H9 (cell line): ENCODE data around the gene ITGA1. TPM values are rescaled to one million over a fixed set of nuclear protein-coding genes. Genes with fewer than 3 reads are reported as not detected.

Source experiments
- DNase-seq: peaks from one replicate; pipeline ENCODE4 v3.0.0-alpha.2; 2017
- H2AFZ ChIP-seq: one replicate; pipeline ENCODE4 v1.6.1; 2013; ENCODE audit warnings: mild to moderate bottlenecking, low read length, control low read depth, moderate library complexity
- H2AK5ac ChIP-seq: 2 replicates; pipeline ENCODE4 v1.6.1; 2013; ENCODE audit warnings: low read length, control low read depth, mixed read lengths; ENCODE audit not compliant: insufficient read length
- H2BK120ac ChIP-seq: one replicate; pipeline ENCODE4 v1.6.1; 2013; ENCODE audit warnings: low read depth, mild to moderate bottlenecking, low read length, control low read depth, inconsistent platforms; ENCODE audit not compliant: poor library complexity, severe bottlenecking
- H2BK12ac ChIP-seq: 2 replicates; pipeline ENCODE4 v1.6.1; 2013; ENCODE audit warnings: low read length, control low read depth, mixed read lengths, low read depth; ENCODE audit not compliant: insufficient read length
- H2BK15ac ChIP-seq: 2 replicates; pipeline ENCODE4 v1.6.1; 2013; ENCODE audit warnings: low read depth, low read length, control low read depth
- H2BK20ac ChIP-seq: one replicate; pipeline ENCODE4 v1.6.1; 2013; ENCODE audit warnings: low read depth, mild to moderate bottlenecking, low read length, control low read depth, inconsistent platforms; ENCODE audit not compliant: poor library complexity, severe bottlenecking
- H2BK5ac ChIP-seq: 2 replicates; pipeline ENCODE4 v1.6.1; 2013; ENCODE audit warnings: low read length, control low read depth, mixed read lengths; ENCODE audit not compliant: insufficient read length
- H3K14ac ChIP-seq: 2 replicates; pipeline ENCODE4 v1.6.1; 2013; ENCODE audit warnings: low read length, control low read depth; ENCODE audit not compliant: insufficient read depth
- H3K18ac ChIP-seq: 2 replicates; pipeline ENCODE4 v1.6.1; 2013; ENCODE audit warnings: low read depth, mild to moderate bottlenecking, mixed read lengths, low read length, control low read depth; ENCODE audit not compliant: insufficient read length
- H3K23ac ChIP-seq: 2 replicates; pipeline ENCODE4 v1.6.1; 2013; ENCODE audit warnings: low read length, control low read depth, mixed read lengths, low read depth; ENCODE audit not compliant: insufficient read length
- H3K23me2 ChIP-seq: 2 replicates; pipeline ENCODE4 v1.6.1; 2013; ENCODE audit warnings: low read depth, mild to moderate bottlenecking, mixed read lengths, low read length, control low read depth; ENCODE audit not compliant: insufficient read length, poor library complexity, severe bottlenecking
- H3K27ac ChIP-seq: 2 replicates; pipeline ENCODE4 v1.5.1; 2013; ENCODE audit warnings: low read length, control low read depth, mixed read lengths, low read depth; ENCODE audit not compliant: insufficient read length
- H3K27me3 ChIP-seq: 2 replicates; pipeline ENCODE4 v1.6.1; 2013; ENCODE audit warnings: low read length, control low read depth, inconsistent platforms; ENCODE audit not compliant: insufficient read depth
- H3K4ac ChIP-seq: 2 replicates; pipeline ENCODE4 v1.6.1; 2013; ENCODE audit warnings: low read depth, mild to moderate bottlenecking, control low read depth, inconsistent platforms, low read length, moderate library complexity
- H3K4me1 ChIP-seq: 2 replicates; pipeline ENCODE4 v1.6.1; 2013; ENCODE audit warnings: low read length, control low read depth, inconsistent platforms; ENCODE audit not compliant: insufficient read depth
- H3K4me2 ChIP-seq: 2 replicates; pipeline ENCODE4 v1.6.1; 2013; ENCODE audit warnings: low read length, control low read depth, mixed read lengths; ENCODE audit not compliant: insufficient read length, insufficient read depth
- H3K56ac ChIP-seq: 2 replicates; pipeline ENCODE4 v1.6.1; 2013; ENCODE audit warnings: low read depth, mild to moderate bottlenecking, mixed read lengths, low read length, control low read depth; ENCODE audit not compliant: insufficient read length
- H3K79me1 ChIP-seq: 2 replicates; pipeline ENCODE4 v1.6.1; 2013; ENCODE audit warnings: low read depth, mild to moderate bottlenecking, moderate library complexity, low read length, control low read depth, inconsistent platforms; ENCODE audit not compliant: insufficient read depth, poor library complexity, severe bottlenecking
- H3K79me2 ChIP-seq: 2 replicates; pipeline ENCODE4 v1.6.1; 2013; ENCODE audit warnings: low read length, control low read depth, inconsistent platforms; ENCODE audit not compliant: insufficient read depth
- H3K9ac ChIP-seq: 2 replicates; pipeline ENCODE4 v1.6.1; 2013; ENCODE audit warnings: low read length, control low read depth, mixed read lengths; ENCODE audit not compliant: insufficient read length; ENCODE audit errors: extremely low read depth
- H3K9me3 ChIP-seq: one replicate; pipeline ENCODE4 v1.6.1; 2013; ENCODE audit warnings: low read depth, low read length, inconsistent platforms; ENCODE audit not compliant: control insufficient read depth
- H3T11ph ChIP-seq: one replicate; pipeline ENCODE4 v1.6.1; 2013; ENCODE audit warnings: mild to moderate bottlenecking, low read length, control low read depth, inconsistent platforms
- H4K20me1 ChIP-seq: one replicate; pipeline ENCODE4 v1.6.1; 2013; ENCODE audit not compliant: control insufficient read depth, insufficient read length, insufficient read depth
- H4K5ac ChIP-seq: 2 replicates; pipeline ENCODE4 v1.6.1; 2013; ENCODE audit warnings: low read depth, mild to moderate bottlenecking, mixed read lengths, low read length, control low read depth; ENCODE audit not compliant: insufficient read length
- H4K8ac ChIP-seq: replicated peaks from 2 replicates; pipeline ENCODE4 v1.6.1; 2013; ENCODE audit warnings: low read length, control low read depth, mixed read lengths, low read depth; ENCODE audit not compliant: insufficient read length
- H4K91ac ChIP-seq: 2 replicates; pipeline ENCODE4 v1.6.1; 2013; ENCODE audit warnings: low read depth, mild to moderate bottlenecking, moderate library complexity, mixed read lengths, low read length, control low read depth; ENCODE audit not compliant: insufficient read length
- H3K27ac Mint-ChIP-seq, 3 experiments: 2 replicates in 2 of 3; 3 replicates in 1 of 3; pipeline ENCODE4 v1.8.0; 2020 to 2021; ENCODE audit warnings: mixed read lengths in 3 of 3, mild to moderate bottlenecking in 1 of 3, moderate library complexity in 1 of 3
- H3K27me3 Mint-ChIP-seq: 2 replicates; pipeline ENCODE4 v1.8.0; 2021; ENCODE audit warnings: low read depth, mild to moderate bottlenecking, moderate library complexity, mixed read lengths
- H3K36me3 Mint-ChIP-seq, 3 experiments: 2 replicates in 2 of 3; 3 replicates in 1 of 3; pipeline ENCODE4 v1.8.0; 2020 to 2021; ENCODE audit warnings: low read depth in 3 of 3, mixed read lengths in 3 of 3; ENCODE audit not compliant: insufficient read depth in 1 of 3
- H3K4me1 Mint-ChIP-seq, 2 experiments: 2 replicates each; pipeline ENCODE4 v1.8.0; 2020; ENCODE audit warnings: mixed read lengths in 2 of 2
- H3K4me3 Mint-ChIP-seq, 2 experiments: 2 replicates in 1 of 2; 3 replicates in 1 of 2; pipeline ENCODE4 v1.8.0; 2020 to 2021; ENCODE audit warnings: mild to moderate bottlenecking in 2 of 2, mixed read lengths in 2 of 2, moderate library complexity in 1 of 2
- H3K9me3 Mint-ChIP-seq, 2 experiments: 2 replicates in 1 of 2; 3 replicates in 1 of 2; pipeline ENCODE4 v1.8.0; 2020; ENCODE audit warnings: mild to moderate bottlenecking in 2 of 2, mixed read lengths in 2 of 2, moderate library complexity in 1 of 2
- WGBS: extraction: QIAGEN DNeasy Blood & Tissue Kit; methylation state at CpG from one replicate; pipeline ENCODE4 v1.1.7; 2013; ENCODE audit warnings: missing lambda C conversion rate, low lambda C conversion rate, mixed read lengths; ENCODE audit not compliant: insufficient read length; ENCODE audit errors: extremely low coverage; 5-methylcytosine and 5-hydroxymethylcytosine counted together
- total RNA-seq: library from RNA; stranded (reverse); gene quantifications from 2 replicates; pipeline ENCODE4 v1.2.1, GENCODE V29; 2021
- TF ChIP-seq, protein P1 (sequence below): fragments of 200-600 bp; sonication (generic); conservative IDR thresholded peaks from 3 replicates; pipeline ENCODE4 v1.8.0; 2021; ENCODE audit warnings: antibody characterized with exemption, mild to moderate bottlenecking

Gene ITGA1
- total RNA-seq, 1 experiment from 2014 or later = 3.9 TPM

GRCh38 chr5:52784737-52785136 is 3.0 kb upstream of the ITGA1 start:
- no peak overlapping the region for H3K23ac ChIP-seq
- H4K5ac ChIP-seq = no peak overlapping the region
- Mint-ChIP-seq H3K4me3 (no peak overlapping the region), H3K27ac (no peak overlapping the region), H3K9me3 (peaks cover 0 to 2% of the 10 kb centered on the region in 2 experiments; a peak in 1 of 5 replicates), H3K4me1 (peaks cover 14 to 16% of the 10 kb centered on the region in 2 experiments), H3K27me3 (peaks cover 13% of the 10 kb centered on the region), H3K36me3 (no peaks in the 10 kb centered on the region; a peak in 1 of 7 replicates)
- no peak overlapping the region for H2BK20ac ChIP-seq
- H2BK5ac ChIP-seq = no peak overlapping the region
- H3K23me2 ChIP-seq = peaks cover 8% of the 10 kb centered on the region
- no peak overlapping the region for H2BK15ac ChIP-seq
- TF ChIP-seq, protein P1, sequence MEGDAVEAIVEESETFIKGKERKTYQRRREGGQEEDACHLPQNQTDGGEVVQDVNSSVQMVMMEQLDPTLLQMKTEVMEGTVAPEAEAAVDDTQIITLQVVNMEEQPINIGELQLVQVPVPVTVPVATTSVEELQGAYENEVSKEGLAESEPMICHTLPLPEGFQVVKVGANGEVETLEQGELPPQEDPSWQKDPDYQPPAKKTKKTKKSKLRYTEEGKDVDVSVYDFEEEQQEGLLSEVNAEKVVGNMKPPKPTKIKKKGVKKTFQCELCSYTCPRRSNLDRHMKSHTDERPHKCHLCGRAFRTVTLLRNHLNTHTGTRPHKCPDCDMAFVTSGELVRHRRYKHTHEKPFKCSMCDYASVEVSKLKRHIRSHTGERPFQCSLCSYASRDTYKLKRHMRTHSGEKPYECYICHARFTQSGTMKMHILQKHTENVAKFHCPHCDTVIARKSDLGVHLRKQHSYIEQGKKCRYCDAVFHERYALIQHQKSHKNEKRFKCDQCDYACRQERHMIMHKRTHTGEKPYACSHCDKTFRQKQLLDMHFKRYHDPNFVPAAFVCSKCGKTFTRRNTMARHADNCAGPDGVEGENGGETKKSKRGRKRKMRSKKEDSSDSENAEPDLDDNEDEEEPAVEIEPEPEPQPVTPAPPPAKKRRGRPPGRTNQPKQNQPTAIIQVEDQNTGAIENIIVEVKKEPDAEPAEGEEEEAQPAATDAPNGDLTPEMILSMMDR = no peak
- H3K79me1 ChIP-seq = no peaks in the 10 kb centered on the region
- H2BK120ac ChIP-seq = no peak overlapping the region
- no peak overlapping the region for H3K4ac ChIP-seq
- H3K14ac ChIP-seq = no peak overlapping the region
- H4K91ac ChIP-seq = no peak overlapping the region
- H2BK12ac ChIP-seq = no peak overlapping the region
- H3K9me3 ChIP-seq = no peaks in the 10 kb centered on the region
- H4K8ac ChIP-seq = no peak overlapping the region
- H2AFZ ChIP-seq = no peak overlapping the region
- no CpG with 5 or more reads among the region's 6 CpGs for WGBS
- H3K4me1 ChIP-seq = no peaks in the 10 kb centered on the region
- no peak for DNase-seq
- H3K79me2 ChIP-seq = no peaks in the 10 kb centered on the region
- no peaks in the 10 kb centered on the region for H3K27me3 ChIP-seq
- no peak overlapping the region for H3K18ac ChIP-seq
- no peak overlapping the region for H3K56ac ChIP-seq
- H3T11ph ChIP-seq = no peak overlapping the region
- H3K27ac ChIP-seq = no peak overlapping the region
- no peak overlapping the region for H3K4me2 ChIP-seq
- no peak overlapping the region for H2AK5ac ChIP-seq
- no peak overlapping the region for H3K9ac ChIP-seq
- H4K20me1 ChIP-seq = no peaks in the 10 kb centered on the region
